GM12872 (cell line): Measurements from ENCODE around the gene TTF1.

Experiments
- CTCF ChIP-seq: IDR thresholded peaks from 3 replicates; pipeline ENCODE4 v1.5.1; 2011; ENCODE audit warnings: low read depth, mild to moderate bottlenecking, low read length, moderate library complexity; ENCODE audit not compliant: insufficient read depth

The TTF1 gene

GRCh38 chr9:132364068-132364467 lies 42.6 kb downstream of the TTF1 start:
- no peak for TF ChIP-seq CTCF

DNA sequence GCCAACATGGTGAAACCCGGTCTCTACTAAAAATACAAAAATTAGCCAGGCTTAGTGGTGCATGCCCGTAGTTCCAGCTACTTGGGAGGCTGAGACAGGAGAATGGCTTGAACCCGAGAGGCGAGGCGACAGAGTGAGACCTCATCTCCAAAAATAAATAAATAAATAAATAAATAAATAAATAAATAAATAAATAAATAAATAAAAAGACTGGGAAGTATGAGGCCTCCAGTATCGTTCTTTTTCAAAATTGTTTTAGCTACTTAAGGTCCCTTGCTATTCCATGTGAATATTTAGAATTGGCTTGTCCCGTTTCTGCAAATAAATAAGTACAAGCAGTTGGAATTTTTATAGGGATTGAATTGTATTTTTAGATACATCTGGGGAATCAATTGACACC lies 48.9 kb downstream of the TTF1 start:
- no peak for TF ChIP-seq CTCF

GRCh38 chr9:132356324-132356924 lies 50.2 kb downstream of the TTF1 start:
- no peak for TF ChIP-seq CTCF

GRCh38 chr9:132354637-132355355 lies 51.8 kb downstream of the TTF1 start, which contains the start of gene SETX:
SETX (minus strand) TSS chr9:132354986; CDS start chr9:132349428, 5,558 bp downstream.
- no peak for TF ChIP-seq CTCF

DNA sequence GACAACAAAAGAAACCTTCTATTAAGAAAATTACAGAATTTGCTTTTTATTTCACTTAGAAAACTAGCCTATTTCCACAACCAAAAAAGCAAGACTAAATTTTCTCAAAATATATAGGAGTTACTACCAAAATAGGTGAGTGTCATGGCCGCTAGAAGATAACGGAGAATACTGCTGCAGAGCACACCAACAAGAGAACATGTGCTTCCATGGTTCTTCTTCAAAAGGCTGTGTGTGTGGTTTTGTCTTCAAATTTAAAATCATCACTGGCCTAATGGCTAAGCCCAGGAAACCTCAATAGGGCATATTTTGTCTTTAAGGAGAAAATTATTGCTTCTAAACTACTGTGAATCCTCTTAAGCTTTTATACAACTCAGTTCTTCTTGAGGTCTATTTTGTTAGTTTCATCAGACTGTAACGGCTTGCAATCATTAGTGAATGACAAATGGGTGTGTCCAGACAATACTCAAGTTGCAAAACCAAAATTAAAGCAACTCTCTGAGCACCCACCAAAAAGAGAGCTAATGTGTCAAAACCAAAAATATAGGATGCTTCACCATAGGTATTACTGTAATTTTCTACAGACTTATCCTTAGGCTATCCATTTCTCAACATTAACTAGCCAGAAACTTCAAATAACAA lies 55.1 kb downstream of the TTF1 start:
- TF ChIP-seq CTCF = no peak

DNA sequence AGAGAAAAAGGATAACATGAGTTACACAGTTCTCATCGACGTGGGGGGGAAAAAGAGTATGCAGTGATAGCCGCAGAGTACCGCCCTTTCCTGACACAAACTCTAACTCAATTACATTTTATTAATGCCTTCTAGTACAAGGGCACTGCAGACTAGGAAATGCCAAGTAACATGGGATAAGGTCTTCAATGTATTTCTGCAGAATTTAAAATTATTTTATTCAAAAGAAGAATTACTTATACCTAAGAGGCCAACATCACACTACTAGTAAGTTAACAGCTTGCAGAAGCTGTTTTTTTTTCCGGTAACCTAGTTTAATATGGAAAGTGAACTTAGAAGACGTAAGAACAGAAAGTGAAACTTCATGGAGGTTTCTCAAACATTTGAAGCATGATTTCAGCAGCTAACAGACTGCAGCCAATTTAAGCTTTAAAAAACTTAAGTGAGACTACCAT lies 55.8 kb downstream of the TTF1 start:
- TF ChIP-seq CTCF = no peak

GRCh38 chr9:132348676-132349075 lies 58.0 kb downstream of the TTF1 start:
- no peak for TF ChIP-seq CTCF
